Activated CD4-positive, alpha-beta T cell treated with anti-CD3 and anti-CD28 coated beads, Interleukin-2, amount 10 ng/mL, durations not matched to agents 24 days and 14 days (primary cell): ENCODE measurements around the gene CDH4. TPM values are rescaled to one million over a fixed set of nuclear protein-coding genes. Genes with fewer than 3 reads are reported as not detected.
"Not testable (repeated sequence)": the region's sequence is repeated elsewhere in the genome, so short reads cannot be mapped to it uniquely, and the experiment has no call there.

Experiments
- DNase-seq: peaks from one replicate; pipeline ENCODE4 v3.0.0; 2022
- H3K27ac Mint-ChIP-seq: one replicate; pipeline ENCODE4 v1.8.0; 2022; ENCODE audit warnings: mild to moderate bottlenecking, mixed read lengths
- H3K27me3 Mint-ChIP-seq: one replicate; pipeline ENCODE4 v1.8.0; 2022; ENCODE audit warnings: mixed read lengths
- H3K36me3 Mint-ChIP-seq: one replicate; pipeline ENCODE4 v1.8.0; 2022; ENCODE audit warnings: low read depth, mild to moderate bottlenecking, mixed read lengths
- H3K4me1 Mint-ChIP-seq: one replicate; pipeline ENCODE4 v1.8.0; 2021; ENCODE audit warnings: mixed read lengths
- H3K4me3 Mint-ChIP-seq: one replicate; pipeline ENCODE4 v1.8.0; 2022; ENCODE audit warnings: mild to moderate bottlenecking, moderate library complexity, mixed read lengths
- H3K9me3 Mint-ChIP-seq: one replicate; pipeline ENCODE4 v1.8.0; 2021; ENCODE audit warnings: mixed read lengths
- intact Hi-C: fragments of 100-400 bp; cut with micrococcal nuclease; formaldehyde crosslinking; loops from one replicate; pipeline ENCODE4 v1.15.1; 2023
- total RNA-seq: library from RNA; stranded (reverse); gene quantifications from 2 replicates; pipeline ENCODE4 v1.2.3, GENCODE V29; 2022

Gene CDH4
- total RNA-seq, 1 donor from 2014 or later: not detected

- no peaks in the 10 kb centered on the region for H3K4me1 Mint-ChIP-seq
- H3K4me3 Mint-ChIP-seq: no peak overlapping the region
- no peak overlapping the region for H3K27ac Mint-ChIP-seq
- peaks cover 4% of the 10 kb centered on the region for H3K27me3 Mint-ChIP-seq
- DNase-seq: no peak
- peaks cover 13% of the 10 kb centered on the region for H3K36me3 Mint-ChIP-seq
- no peaks in the 10 kb centered on the region for H3K9me3 Mint-ChIP-seq
- intact Hi-C loops: no loop called here
Observed at GRCh38 chr20:61970357-61970756, 718.3 kb downstream of the CDH4 start.

DNA sequence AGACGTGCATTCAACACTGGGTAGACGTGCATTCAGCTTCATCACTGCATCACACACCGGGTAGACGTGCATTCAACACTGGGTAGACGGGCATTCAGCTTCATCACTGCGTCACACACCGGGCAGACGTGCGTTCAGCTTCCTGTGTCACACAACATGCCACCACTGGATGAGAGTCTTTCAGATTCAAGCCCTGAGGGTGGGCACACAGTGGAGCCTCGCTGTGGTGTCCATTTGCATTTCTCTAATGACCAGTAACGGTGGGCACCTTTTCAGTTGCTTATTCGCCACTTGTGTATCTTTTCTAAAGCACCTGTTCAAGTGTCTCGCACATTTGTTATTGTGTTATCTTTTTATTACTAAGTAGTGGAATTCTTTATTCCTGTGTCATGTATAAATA is 719.5 kb downstream of the CDH4 start:
- H3K36me3 Mint-ChIP-seq: peaks cover 16% of the 10 kb centered on the region
- H3K4me3 Mint-ChIP-seq, H3K27ac Mint-ChIP-seq, DNase-seq, H3K4me1 Mint-ChIP-seq, H3K9me3 Mint-ChIP-seq, intact Hi-C loops, H3K27me3 Mint-ChIP-seq: not testable (repeated sequence)

- Mint-ChIP-seq H3K4me1 (no peaks in the 10 kb centered on the region), H3K27ac (no peak overlapping the region), H3K9me3 (no peaks in the 10 kb centered on the region), H3K36me3 (peaks cover 16% of the 10 kb centered on the region), H3K4me3 (no peak overlapping the region), H3K27me3 (no peaks in the 10 kb centered on the region)
- DNase-seq: no peak
- intact Hi-C loops: no loop called here
Observed at GRCh38 chr20:61972636-61973508, 720.8 kb downstream of the CDH4 start.

DNA sequence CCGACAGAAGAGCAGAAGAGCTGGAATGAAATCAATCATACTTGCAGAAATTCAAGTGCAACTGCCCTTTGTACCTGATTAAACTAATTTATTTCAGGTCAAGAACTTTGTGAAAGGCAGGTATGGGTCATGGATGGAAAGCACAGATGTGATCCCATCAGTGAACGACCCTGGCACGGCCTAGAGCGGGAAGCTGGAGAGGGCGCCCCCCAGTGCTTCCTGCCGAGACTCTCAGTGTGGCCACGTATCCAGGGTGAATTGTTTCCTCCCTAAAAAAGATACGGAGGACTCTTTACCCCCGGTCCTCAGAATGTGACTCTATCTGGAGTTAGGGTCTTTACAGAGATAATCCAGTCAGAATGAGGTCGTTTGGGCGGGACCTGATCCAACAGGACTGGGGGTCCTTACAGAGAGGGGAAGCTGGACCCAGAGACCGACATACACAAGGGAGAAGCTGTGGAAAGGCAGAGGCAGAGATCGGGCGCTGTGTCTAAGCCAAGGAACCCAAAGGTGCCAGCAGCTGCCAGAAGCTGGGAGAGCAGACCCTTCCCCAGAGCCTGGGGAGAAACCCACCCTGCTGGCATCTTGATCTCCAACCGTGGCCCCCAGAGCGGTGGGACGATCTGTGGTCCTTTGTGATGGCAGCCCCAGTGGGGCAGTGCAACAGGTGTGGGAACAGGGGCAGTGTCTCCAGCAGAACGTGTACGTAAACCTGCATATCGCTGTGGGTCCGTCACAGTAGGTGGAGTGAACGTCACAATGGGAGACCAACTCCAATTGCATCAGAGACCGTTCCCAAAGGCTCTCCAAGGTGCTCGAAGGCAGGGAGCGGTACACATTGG is 721.7 kb downstream of the CDH4 start:
- no peak for DNase-seq
- H3K4me3 Mint-ChIP-seq: no peak overlapping the region
- no peaks in the 10 kb centered on the region for H3K27me3 Mint-ChIP-seq
- H3K4me1 Mint-ChIP-seq: no peaks in the 10 kb centered on the region
- H3K9me3 Mint-ChIP-seq: no peaks in the 10 kb centered on the region
- H3K27ac Mint-ChIP-seq: no peak overlapping the region
- peaks cover 16% of the 10 kb centered on the region for H3K36me3 Mint-ChIP-seq
- intact Hi-C loops: no loop called here

- intact Hi-C loops: no loop called here
- H3K4me3 Mint-ChIP-seq: no peak overlapping the region
- peaks cover 16% of the 10 kb centered on the region for H3K36me3 Mint-ChIP-seq
- H3K9me3 Mint-ChIP-seq: no peaks in the 10 kb centered on the region
- H3K4me1 Mint-ChIP-seq: no peaks in the 10 kb centered on the region
- H3K27me3 Mint-ChIP-seq: no peaks in the 10 kb centered on the region
- no peak overlapping the region for H3K27ac Mint-ChIP-seq
- no peak for DNase-seq
Observed at GRCh38 chr20:61974357-61974665, 722.2 kb downstream of the CDH4 start.

- DNase-seq: no peak
- intact Hi-C loops: no loop called here
- Mint-ChIP-seq H3K27ac (no peak overlapping the region), H3K4me3 (no peak overlapping the region), H3K9me3 (no peaks in the 10 kb centered on the region), H3K27me3 (no peaks in the 10 kb centered on the region), H3K4me1 (no peaks in the 10 kb centered on the region), H3K36me3 (peaks cover 19% of the 10 kb centered on the region)
Observed at GRCh38 chr20:61975407-61976129, 723.5 kb downstream of the CDH4 start.

- DNase-seq: no peak
- intact Hi-C loops: no loop called here
- H3K4me1 Mint-ChIP-seq: peaks cover 1% of the 10 kb centered on the region
- no peaks in the 10 kb centered on the region for H3K9me3 Mint-ChIP-seq
- H3K4me3 Mint-ChIP-seq: no peak overlapping the region
- peaks cover 25% of the 10 kb centered on the region for H3K36me3 Mint-ChIP-seq
- no peak overlapping the region for H3K27ac Mint-ChIP-seq
- H3K27me3 Mint-ChIP-seq: no peaks in the 10 kb centered on the region
Observed at GRCh38 chr20:61976263-61976643, 724.2 kb downstream of the CDH4 start.

DNA sequence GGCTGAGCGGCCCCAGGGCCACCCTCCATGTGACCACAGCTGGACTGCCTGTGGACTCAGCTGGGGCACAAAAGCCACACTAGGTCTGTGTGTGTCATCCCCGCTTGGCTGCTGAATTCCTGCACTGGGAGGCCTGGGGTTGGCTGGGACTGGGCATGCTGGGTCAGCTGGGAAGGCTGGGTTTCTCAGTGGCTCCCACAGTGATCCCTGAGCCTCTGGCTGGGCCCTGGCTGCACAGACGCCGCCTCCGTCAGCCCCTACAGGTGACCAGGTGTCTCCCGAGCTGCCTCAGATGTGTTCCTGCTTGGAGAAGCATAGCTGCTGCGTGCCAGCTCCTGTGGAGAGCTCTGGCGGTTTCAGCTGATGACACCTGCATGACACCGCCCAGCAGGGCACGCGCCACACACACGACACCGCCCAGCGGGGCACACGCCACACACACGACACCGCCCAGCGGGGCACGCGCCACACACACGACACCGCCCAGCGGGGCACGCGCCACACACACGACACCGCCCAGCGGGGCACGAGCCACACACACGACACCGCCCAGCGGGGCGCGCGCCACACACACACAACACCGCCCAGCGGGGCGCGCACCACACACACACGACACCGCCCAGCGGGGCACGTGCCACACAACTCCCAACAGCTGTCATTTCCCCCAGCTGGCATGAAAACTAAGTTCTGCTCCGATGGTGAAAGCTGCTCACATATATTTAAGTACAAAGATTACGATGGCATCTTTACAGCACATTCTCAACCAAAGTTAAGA is 724.8 kb downstream of the CDH4 start:
- no peak for DNase-seq
- intact Hi-C loops: no loop called here
- H3K9me3 Mint-ChIP-seq: peaks cover under 1% of the 10 kb centered on the region
- H3K4me3 Mint-ChIP-seq: no peak overlapping the region
- H3K4me1 Mint-ChIP-seq: peaks cover 4% of the 10 kb centered on the region
- peaks cover 29% of the 10 kb centered on the region for H3K36me3 Mint-ChIP-seq
- no peak overlapping the region for H3K27ac Mint-ChIP-seq
- no peaks in the 10 kb centered on the region for H3K27me3 Mint-ChIP-seq

- no peak overlapping the region for H3K4me3 Mint-ChIP-seq
- H3K9me3 Mint-ChIP-seq: peaks cover 6% of the 10 kb centered on the region
- intact Hi-C loops: no loop called here
Observed at GRCh38 chr20:61977419-61977786, 725.3 kb downstream of the CDH4 start.

DNA sequence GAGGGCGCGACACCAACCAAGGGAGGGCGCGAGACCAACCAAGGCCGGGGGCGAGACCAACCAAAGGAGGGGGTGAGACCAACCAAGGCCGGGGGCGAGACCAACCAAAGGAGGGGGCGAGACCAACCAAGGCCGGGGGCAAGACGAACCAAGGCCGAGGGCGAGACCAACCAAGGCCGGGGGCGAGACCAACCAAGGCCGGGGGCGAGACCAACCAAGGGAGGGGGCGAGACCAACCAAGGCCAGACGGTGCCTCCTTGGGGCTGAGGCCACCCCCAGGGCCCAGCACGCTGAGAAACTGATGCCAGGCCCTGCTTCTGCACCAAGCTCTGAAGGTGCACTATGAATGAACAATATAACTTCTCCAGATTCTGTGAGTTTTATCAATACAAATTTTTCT is 726.4 kb downstream of the CDH4 start:
- intact Hi-C loops: no loop called here
- H3K36me3 Mint-ChIP-seq: peaks cover 30% of the 10 kb centered on the region
- no peak overlapping the region for H3K4me3 Mint-ChIP-seq
- peaks cover 6% of the 10 kb centered on the region for H3K9me3 Mint-ChIP-seq
- no peak overlapping the region for H3K27ac Mint-ChIP-seq
- peaks cover 7% of the 10 kb centered on the region for H3K4me1 Mint-ChIP-seq
- H3K27me3 Mint-ChIP-seq: no peaks in the 10 kb centered on the region
- no peak for DNase-seq

More at GRCh38 chr20:61977419-61977786, 725.3 kb downstream of the CDH4 start:
- peaks cover 33% of the 10 kb centered on the region for H3K36me3 Mint-ChIP-seq
- no peaks in the 10 kb centered on the region for H3K27me3 Mint-ChIP-seq
- no peak overlapping the region for H3K27ac Mint-ChIP-seq
- DNase-seq: no peak
- peaks cover 7% of the 10 kb centered on the region for H3K4me1 Mint-ChIP-seq

- Mint-ChIP-seq H3K9me3 (peaks cover 6% of the 10 kb centered on the region), H3K36me3 (peaks cover 35% of the 10 kb centered on the region), H3K4me1 (peaks cover 7% of the 10 kb centered on the region), H3K4me3 (no peak overlapping the region), H3K27ac (no peak overlapping the region), H3K27me3 (no peaks in the 10 kb centered on the region)
- DNase-seq: no peak
- intact Hi-C loops: no loop called here
Observed at GRCh38 chr20:61979090-61979489, 727.0 kb downstream of the CDH4 start.

DNA sequence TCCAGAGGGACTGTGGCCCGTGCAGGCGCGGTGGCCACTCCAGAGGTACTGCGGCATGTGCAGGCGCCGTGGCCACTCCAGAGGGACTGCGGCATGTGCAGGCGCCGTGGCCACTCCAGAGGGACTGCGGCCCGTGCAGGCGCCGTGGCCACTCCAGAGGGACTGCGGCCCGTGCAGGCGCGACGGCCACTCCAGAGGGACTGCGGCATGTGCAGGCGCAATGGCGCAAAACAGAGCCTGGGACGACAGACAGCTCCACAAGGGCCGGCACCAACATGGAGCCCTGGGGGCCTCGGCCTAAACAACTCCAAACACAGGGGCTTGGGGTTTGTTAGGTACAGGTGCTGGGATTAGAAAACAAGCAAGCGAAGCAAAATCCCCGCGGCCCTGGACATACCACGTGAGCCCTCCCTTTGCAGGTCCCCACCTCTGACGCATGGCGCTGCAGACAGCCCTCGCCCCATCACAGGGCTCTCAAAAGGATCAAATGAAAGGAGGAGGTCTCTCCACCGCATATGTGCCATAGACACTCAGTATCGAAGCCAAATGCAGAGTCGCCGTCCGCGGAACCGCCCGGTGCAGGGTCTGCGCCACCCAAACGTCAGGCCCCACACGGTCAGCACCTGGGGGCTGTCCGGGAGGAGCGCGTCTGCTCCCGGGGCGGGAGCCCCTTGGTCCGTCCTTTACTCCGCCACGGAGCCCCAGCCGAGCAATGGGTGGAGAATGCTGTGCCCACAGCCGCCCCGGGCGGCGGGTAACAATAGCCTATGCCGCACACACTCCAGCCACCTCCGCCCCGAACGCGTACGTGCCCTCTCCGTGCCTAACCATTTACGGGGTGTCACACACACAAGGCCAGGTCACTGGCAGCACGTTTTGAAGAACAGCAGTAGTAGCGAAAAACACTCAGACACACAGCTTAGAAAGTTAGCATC is 727.9 kb downstream of the CDH4 start:
- H3K4me1 Mint-ChIP-seq: peaks cover 7% of the 10 kb centered on the region
- no peak overlapping the region for H3K4me3 Mint-ChIP-seq
- peaks cover 6% of the 10 kb centered on the region for H3K9me3 Mint-ChIP-seq
- H3K27me3 Mint-ChIP-seq: no peaks in the 10 kb centered on the region
- no peak for DNase-seq
- H3K36me3 Mint-ChIP-seq: peaks cover 38% of the 10 kb centered on the region
- intact Hi-C loops: no loop called here
- H3K27ac Mint-ChIP-seq: no peak overlapping the region
